NB4 (cell line): ENCODE results near the gene SCART1.

Experiments
- MYC ChIP-seq: IDR thresholded peaks from 2 replicates; pipeline ENCODE4 v1.6.1; 2011; ENCODE audit warnings: low read depth, low read length
- POLR2A ChIP-seq: IDR thresholded peaks from 2 replicates; pipeline ENCODE4 v1.6.1; 2011; ENCODE audit warnings: mild to moderate bottlenecking; ENCODE audit not compliant: insufficient read length; ENCODE audit errors: extremely low read depth
- TF ChIP-seq, protein P1 (sequence below): IDR thresholded peaks from one replicate; pipeline ENCODE4 v1.5.1; 2012; ENCODE audit warnings: low read depth, low read length
- TF ChIP-seq, protein P2 (sequence below): IDR thresholded peaks from 2 replicates; pipeline ENCODE4 v1.6.1; 2011; ENCODE audit warnings: low read depth, low read length

DNA sequence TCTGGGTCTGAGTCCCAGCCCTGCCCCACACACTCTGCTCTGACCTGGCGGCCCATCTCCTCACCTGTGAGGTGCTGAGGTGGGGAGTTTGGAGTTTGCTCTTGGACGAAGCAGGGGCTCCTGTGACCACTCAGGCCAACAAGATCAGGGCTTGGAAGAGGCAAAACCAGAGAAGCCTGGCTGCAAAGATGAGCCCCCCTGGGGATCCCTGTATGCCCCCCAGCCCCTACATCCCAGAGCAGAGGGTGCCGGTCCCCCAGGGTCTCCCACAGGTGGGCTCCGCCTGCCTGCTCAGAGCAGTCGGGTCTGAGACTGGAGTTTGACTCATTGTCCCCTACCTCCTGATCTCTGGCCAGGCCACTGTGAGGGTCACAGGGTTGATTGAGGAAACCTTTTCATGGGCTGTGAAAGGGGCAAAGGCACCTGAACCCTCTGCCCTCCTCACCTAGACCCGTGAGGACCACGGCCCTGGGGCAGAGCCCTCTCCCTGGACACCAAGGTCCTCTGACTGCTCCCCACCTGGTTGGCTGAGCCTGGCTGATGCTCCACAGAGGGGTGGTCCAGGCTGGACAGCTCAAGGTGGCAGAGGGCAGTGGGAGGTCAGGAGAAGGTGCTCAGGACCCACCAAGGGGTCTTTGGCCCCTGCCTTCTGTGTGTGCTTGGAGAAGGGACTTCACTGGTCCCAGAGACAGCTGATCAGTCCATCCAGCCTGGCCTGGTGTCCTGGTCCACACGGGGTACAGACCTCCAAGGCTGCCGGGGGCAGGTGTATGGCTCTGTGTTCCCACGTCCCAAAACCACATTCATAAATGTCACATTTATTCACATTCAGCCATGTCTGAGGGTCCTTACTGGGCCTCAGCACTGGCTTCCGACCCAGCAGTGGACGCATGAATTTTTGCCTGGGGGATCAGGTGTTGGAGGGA, 9.1 kb upstream of the SCART1 start:
- TF ChIP-seq POLR2A (no peak), MYC (no peak)
- TF ChIP-seq, protein P1, sequence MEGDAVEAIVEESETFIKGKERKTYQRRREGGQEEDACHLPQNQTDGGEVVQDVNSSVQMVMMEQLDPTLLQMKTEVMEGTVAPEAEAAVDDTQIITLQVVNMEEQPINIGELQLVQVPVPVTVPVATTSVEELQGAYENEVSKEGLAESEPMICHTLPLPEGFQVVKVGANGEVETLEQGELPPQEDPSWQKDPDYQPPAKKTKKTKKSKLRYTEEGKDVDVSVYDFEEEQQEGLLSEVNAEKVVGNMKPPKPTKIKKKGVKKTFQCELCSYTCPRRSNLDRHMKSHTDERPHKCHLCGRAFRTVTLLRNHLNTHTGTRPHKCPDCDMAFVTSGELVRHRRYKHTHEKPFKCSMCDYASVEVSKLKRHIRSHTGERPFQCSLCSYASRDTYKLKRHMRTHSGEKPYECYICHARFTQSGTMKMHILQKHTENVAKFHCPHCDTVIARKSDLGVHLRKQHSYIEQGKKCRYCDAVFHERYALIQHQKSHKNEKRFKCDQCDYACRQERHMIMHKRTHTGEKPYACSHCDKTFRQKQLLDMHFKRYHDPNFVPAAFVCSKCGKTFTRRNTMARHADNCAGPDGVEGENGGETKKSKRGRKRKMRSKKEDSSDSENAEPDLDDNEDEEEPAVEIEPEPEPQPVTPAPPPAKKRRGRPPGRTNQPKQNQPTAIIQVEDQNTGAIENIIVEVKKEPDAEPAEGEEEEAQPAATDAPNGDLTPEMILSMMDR: no peak
- TF ChIP-seq, protein P2, sequence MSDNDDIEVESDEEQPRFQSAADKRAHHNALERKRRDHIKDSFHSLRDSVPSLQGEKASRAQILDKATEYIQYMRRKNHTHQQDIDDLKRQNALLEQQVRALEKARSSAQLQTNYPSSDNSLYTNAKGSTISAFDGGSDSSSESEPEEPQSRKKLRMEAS: no peak
